NB4 (cell line): ENCODE results near the gene SCARB2.

ENCODE experiments used
- CTCF ChIP-seq: IDR thresholded peaks from one replicate; pipeline ENCODE4 v1.5.1; 2012; ENCODE audit warnings: low read depth, low read length
- MAX ChIP-seq: IDR thresholded peaks from 2 replicates; pipeline ENCODE4 v1.6.1; 2011; ENCODE audit warnings: low read depth, low read length
- MYC ChIP-seq: IDR thresholded peaks from 2 replicates; pipeline ENCODE4 v1.6.1; 2011; ENCODE audit warnings: low read depth, low read length
- POLR2A ChIP-seq: IDR thresholded peaks from 2 replicates; pipeline ENCODE4 v1.6.1; 2011; ENCODE audit warnings: mild to moderate bottlenecking; ENCODE audit not compliant: insufficient read length; ENCODE audit errors: extremely low read depth

- TF ChIP-seq POLR2A (no peak), CTCF (no peak), MAX (no peak), MYC (no peak)
These were observed 21.8 kb upstream of the SCARB2 start for GRCh38 chr4:76235407-76235806.
